Measurements from ENCODE around the gene ZNF343.
"Not testable (repeated sequence)": the region's sequence is repeated elsewhere in the genome, so short reads cannot be mapped to it uniquely, and the experiment has no call there.

ZNF343 gene

DNA sequence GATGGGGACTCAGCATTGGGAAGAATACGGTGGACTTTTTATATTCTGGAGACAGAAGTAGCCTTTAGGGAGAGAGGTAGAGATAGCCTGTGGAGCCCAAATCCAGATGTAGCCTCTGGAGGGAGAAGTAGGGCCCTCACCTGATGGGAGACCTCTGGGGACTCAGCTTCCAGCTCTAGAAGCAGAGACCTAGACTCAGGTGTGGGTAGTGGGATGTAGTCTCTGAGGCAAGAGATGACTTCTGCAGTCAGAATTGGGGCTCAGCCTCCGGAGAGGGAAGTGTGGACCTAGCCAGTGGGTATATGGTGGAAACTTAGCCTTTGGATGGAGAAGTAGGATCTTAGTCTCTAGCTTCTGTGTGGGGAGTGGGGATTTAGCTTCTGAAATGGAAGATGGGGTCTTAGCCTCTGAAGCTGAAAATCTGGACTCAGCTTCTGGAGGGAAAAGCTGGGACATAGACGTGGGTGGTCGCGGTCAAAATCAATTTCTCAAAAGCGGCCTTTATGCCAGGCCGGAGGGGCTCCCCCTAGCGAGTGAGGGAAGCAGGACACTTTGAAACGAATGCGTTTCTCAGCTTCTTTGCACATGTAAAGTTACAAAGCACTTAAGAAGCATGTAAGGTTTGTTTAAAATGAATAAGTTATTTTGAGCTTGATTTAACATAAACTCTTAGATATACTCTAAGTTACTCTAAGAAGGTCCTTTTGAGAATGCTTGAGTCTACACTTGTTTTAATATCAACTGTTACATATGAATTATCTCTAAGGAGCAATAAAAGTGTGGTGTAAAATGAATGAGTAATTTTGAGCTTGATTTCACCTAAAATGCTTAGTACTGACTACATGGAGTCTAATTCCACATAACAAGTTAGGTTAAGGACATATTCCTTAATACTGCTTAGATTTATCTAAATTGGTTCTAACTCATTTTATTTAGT lies 12.9 kb upstream of the ZNF343 start:
- peak; percentile 24 for DNase-seq

DNA sequence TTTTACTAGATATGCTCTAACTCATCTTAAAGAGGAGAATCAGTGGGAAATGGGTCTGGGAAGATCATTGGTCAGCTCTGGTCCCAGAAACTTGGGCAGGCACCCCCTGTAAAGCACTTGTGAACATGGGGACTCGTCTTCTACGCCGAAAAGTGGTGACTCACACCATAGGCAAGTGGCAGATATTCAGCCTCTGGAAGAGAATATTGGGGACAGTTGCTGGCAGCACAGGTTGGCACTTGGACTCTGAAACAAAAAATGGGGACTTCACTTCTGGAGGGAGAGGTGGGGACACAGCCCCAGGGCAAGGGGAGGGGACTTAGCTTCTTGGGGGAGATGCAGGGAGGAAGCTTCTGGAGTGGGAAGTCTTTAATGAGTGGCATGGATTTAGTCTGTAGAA lies 11.9 kb upstream of the ZNF343 start:
- DNase-seq = no peak

DNA sequence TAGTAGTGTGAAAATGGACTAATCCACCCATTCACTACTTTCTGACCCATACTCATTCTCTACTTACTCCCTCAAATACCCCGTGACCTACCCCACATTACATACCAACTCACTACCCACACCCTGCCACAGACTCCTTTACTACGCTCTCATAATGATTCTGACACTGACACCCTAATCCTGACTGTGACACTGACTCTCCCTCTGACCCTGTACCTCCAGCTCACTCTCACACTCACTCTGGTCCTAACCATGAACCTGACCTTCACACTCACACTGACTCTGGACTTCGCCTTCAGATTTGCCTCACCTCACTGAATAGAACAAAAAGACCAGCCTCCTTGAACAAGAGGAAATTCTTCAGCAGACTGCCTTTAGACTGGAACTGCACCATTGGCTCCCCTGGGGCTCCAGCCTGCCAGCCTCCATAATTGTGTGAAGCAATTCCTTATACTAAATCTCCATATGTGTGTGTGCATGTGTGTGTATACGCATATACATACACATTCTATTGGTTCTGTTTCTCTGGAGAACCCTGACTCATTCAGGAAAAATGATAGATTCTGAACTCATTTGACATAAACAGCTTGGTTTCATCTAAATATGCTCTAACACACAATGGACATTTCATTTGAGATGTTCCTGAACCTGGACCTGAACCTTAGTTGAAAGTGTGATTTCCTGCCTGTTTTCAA lies 10.5 kb upstream of the ZNF343 start:
- no peak for DNase-seq

DNA sequence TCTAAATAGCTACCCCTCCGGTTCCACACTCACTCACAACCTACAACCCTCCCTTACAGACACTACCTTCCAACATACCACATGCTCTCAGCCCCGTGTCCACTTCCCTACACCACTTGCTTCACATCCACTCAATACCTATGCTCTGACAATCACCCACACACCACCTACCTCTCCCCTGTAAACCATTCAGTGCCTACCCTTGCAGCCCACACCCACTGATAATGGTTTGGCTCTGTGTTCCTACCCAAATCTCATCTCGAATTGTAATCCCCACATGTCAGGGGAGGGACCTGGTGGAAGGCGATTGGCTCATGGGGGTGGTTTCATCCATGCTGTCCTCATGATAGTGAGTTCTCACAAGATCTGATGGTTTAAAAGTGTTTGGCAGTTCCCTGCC lies 9.8 kb upstream of the ZNF343 start:
- DNase-seq = no peak

DNA sequence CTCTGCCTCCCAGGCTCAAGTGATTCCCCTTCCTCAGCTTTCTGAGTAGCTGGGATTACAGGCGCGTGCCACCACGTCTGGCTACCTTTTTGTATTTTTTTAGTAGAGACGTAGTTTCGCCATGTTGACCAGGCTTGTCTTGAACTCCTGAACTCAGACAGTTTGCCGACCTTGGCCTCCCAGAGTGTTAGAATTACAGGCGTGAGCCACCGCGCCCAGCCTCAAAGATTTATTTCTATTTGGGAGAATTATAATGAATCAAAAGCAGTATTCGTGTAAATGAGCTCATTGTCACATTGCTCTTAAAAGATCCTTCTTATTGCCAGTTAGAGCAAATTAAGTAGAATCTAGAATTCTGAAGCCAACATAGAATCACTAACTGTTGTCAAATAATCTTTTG lies 9.4 kb upstream of the ZNF343 start:
- no peak for DNase-seq

DNA sequence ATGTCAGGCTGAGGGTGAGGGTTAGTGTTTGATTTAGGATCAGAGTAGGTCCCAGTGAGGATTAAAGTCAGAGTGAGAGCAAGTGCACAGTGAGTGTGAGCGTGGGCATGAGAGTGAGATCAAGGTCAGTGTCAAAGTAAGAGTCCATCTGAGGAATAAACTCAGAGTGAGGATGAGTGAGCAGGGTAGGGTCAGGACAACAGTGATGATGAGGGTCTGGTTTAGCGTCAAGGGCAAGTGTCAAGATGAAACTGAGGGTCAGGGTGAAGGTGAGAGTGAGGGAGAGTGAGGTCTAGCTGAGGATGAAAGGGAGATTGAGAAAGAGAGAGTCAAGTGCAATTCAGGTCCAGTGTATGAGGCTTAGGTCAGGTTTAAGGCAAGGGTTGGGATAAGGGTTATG lies 7.7 kb upstream of the ZNF343 start:
- DNase-seq = no peak

DNA sequence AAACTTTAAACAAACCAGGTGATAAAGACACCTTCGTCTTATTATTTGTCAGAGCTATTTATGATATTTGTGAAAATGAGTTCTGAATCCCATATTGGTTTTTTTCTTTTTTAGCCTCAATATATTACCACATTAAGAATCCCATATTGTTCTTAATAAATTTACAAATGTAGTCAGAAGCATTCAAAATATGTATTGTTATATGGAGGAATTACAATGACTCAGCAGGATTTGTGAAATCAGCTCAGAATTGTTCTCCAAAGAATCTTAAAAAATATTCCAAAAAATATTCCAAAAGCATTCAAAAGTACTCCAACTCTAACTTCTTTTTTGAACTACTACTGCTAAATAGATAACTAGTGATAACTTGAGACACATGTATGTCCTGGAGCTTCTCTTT lies 6.5 kb upstream of the ZNF343 start:
- DNase-seq = no peak

DNA sequence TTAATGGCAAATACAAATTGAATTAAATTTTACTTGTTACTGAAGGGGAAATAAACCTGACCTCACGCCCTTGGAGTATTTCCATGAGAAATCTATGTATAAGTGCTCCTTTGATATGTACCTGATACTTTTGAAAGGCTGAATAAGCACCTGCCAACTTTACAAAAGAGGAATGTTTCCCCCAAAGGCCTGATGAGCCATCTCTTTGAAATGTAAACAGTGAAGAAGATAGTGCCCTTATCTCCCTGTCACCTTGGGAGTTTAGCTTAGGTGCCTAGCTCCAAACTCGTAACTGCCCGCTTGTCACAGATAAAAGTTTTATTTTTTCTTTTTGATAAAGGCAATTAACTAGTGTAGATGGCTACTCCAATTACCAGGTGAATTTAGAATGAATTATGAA lies 1.1 kb upstream of the ZNF343 start:
- DNase-seq = no peak

DNA sequence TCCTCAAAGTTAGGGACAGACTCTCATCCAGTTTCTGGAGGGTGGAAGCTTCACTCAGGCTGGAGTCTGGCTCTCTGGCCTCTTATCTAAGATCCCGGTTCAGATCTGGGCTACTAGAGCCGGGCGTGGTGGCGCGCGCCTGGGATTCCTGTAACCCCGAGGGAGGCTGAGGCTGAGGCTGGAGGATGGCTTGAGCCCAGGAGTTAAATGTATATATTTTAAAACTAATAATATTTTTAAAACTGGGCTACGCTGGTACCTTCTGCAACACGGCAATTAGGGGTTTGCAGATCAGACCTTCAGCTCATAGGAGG lies 710 bp upstream of the ZNF343 start:
- DNase-seq = no peak

DNA sequence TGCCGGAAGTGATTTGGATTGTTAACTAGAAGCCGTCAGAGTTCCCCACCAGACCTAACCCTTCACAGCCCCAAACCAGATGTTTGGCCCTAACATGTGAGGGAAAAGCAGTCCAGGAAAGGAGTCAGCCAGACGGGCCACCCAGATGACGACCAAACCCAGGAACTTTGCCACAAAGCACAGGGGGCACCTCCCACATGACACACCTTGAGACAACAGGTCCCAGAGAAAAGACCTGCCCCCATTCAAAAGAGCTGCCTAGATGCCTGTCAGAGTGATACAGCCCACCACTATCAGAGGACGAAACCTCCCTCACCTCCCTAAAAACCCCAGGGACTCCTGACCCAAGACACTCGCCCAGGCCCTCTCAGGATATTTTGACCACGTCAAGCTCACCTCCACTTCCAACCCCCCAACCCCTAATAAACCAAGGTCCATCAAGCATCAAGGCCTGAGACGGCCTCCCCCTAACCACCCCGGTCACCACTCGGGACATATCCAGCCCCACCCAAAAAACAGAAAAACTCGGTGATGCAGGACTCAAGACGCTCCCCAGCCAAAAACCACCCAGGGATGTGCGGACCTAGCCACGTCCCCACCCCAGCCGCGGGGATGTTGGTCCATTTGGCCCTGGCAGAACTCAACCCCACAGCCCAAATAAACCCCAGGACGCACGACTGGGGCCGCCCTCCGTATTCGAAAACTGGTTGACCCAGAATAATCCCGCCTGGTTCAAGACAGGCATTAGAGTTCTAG lies 662 bp downstream of the ZNF343 start:
- no peak for DNase-seq

DNA sequence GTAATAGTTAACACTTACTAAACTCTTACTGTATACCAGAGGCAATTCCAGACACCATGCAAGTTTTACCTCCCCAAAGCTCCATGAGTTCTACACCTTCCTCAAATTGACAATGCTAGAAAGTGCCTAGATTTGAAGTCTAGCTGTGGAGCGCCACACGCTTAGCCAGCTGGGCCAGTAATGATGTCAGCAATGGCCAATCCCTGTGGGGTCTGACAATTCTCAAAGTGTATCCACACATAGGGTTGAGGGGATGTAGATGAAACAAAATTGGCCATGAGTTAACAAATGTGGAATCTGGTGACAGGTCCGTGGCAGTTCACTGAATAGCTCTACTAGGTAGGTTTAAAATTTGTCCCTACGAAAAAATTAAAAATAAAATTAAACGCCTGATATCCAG lies 1.3 kb downstream of the ZNF343 start:
- no peak for DNase-seq

DNA sequence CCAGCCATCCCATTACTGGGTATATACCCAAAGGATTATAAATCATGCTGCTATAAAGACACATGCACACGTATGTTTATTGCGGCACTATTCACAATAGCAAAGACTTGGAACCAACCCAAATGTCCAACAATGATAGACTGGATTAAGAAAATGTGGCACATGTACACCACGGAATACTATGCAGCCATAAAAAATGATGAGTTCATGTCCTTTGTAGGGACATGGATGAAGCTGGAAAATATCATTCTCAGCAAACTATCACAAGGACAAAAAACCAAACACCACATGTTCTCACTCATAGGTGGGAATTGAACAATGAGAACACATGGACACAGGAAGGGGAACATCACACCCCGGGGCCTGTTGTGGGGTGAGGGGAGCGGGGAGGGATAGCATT lies 2.3 kb downstream of the ZNF343 start:
- not testable (repeated sequence) for DNase-seq

DNA sequence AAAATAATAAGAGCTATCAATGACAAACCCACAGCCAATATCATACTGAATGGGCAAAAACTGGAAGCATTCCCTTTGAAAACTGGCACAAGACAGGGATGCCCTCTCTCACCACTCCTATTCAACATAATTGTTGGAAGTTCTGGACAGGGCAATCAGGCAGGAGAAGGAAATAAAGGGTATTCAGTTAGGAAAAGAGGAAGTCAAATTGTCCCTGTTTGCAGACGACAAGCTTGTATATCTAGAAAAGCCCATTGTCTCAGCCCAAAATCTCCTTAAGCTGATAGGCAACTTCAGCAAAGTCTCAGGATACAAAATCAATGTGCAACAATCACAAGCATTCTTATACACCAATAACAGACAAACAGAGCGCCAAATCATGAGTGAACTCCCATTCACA lies 3.9 kb downstream of the ZNF343 start:
- not testable (repeated sequence) for DNase-seq

DNA sequence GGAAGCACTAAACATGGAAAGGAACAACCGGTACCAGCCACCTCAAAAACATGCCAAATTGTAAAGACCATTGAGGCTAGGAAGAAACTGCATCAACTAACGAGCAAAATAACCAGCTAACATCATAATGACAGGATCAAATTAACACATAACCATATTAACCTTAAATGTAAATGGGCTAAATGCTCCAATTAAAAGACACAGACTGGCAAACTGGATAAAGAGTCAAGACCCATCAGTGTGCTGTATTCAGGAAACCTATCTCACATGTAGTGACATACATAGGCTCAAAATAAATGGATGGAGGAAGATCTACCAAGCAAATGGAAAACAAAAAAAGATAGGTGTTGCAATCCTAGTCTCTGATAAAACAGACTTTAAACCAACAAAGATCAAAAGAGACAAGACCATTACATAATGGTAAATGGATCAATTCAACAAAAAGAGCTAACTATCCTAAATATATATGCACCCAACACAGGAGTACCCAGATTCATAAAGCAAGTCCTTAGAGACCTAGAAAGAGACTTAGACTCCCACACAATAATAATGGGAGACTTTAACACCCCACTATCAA lies 5.8 kb downstream of the ZNF343 start:
- DNase-seq = not testable (repeated sequence)

DNA sequence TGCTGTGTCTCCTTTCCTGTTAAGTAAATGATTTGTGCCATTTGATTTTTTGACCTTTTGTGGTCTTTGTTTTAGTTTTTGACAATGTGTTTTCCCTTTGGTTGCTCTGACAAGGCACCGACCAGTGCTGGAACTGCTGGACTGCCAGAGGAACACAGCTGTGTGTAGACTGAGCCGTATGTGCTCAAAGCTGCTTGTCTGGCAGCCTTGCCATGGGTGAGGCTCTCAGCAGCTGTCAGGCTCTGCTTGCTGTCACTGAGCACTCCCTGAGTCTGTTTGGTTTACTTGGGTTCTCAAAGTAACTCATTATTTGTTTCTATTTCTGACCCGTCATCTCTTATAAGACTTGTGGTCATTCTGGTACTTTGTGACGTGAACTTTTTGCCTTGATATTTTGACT lies 23.1 kb downstream of the ZNF343 start:
- DNase-seq = no peak

DNA sequence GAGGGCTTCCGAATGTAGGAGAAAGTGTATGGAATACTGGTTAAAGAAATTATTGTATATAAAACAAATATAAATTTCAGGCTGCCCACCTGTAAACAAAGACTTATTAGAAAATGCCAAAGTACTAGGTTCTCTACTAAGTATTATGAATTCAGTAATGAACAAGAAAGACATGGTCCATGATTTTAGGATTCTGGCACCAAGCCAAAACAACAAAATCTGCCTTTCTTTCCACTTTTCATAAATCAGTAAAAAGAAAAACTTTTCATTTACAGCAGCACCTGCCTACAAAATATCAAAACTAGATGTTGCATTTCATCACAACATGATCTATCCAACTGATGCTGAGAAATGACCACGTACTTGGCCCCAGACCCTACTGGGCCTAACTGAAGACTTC lies 23.6 kb downstream of the ZNF343 start:
- DNase-seq = no peak

DNA sequence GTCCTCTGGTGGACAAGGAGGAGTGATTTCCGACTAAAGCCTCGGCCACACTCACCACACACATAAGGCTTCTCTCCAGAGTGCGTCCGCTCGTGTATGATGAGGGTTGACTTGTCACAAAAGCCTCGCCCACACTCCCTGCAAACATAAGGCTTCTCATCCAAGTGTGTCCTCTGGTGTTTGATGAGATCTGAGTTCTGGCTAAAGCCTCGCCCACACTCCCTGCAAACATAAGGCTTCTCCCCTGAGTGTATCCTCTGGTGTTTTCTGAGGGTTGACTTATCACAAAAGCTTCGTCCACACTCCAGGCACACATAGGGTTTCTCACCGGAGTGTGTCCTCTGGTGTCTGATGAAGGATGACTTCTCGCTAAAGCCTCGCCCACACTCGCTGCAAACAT lies 25.2 kb downstream of the ZNF343 start:
- no peak for DNase-seq

DNA sequence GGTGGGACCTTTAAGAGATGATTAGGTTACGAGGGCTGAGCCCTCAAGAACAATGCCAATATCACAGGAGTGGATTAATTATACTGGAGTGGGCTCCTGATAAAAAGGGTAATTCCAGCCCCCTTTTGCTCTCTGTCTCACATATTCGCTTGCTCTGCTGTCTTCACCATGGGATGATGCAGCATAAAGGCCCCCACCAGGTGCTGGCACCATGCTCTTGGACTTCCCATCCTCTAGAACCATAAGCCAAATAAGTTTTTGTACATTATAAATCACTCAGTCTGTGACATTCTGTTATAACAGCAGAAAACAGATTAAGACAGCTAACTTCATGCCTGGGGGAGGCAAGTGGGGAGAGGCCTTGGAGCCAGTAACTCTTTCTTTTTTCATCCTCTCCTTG lies 28.3 kb downstream of the ZNF343 start:
- no peak for DNase-seq

DNA sequence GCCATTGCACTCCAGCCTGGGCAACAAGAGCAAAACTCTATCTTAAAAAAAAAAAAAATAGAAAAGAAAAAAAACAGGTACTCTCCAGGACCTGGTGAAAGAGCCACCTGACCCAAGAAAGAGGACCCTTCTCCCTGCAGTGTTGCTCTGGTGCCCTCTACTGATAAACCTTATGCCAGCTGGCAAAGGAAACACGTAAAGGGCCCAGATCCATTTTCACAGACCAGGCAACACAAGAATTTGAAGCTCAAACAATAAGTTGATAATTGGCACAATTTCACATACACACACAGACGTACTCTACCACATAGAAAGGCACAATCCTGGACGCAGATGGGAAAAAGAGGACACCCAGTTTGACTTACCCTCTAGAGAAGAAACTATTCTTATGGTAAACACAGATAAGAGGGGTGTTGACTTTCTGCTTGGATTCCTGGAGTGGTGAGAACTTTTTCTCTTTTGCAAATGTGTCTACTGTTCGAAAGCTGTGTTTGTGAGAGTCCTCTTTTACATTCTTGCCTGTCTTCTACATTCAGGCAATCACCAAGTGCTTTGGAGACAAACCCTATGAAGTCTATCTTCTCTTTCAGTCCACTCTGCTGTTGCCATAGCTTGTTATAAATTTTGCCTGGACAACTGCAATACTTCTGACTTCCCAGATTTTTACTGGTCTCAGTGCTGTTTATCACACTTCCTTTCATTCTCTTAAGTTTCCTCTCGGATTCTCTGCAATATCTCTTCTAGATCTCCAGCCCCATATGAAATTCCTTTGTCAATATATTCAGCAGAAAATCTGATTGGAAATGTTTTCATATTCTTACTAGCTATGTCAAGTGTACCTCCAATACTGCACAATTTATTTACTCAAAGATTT lies 31.7 kb downstream of the ZNF343 start:
- DNase-seq = no peak

DNA sequence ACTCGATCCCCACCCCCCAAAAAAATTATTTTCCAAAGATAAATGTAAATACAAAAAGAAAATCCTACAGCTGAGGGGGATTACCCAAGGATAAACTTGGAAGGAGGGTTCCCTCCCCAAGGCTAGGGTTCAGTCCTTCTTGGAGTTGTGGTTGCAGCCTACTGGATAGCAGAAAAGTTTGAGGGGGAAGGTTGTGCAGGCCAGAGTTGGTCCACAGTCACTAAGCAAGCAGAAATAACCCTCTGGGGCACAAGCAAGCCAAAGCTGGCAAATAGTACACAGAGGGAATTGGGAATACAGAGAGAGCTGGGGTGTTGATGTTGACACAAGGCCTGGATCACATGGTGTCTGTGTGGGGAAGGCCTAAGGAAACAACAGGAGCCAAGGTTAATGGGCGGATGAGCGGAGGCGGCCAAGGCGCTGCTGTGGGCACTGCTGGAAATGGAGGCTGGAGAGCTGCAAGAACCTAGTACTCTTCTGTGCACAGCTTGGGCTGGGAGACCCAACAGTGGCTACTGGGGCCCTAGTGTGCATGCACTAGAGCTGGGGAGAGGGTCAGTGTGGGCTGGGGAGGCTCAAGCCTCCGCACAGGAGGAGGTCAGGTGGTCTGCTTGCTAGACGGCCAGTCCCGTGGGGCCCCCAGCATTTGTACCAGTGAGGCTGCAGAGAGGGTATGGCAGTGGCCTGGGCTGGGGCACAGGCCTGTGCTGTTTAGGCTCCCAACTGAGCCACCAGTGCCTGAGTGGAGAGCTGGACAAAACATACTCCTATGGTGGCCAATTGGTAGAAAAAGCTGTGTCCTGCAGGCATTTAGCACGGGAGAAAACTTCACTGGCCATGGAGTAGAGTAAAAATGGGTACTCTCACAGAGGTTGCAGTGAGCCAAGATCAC lies 32.6 kb downstream of the ZNF343 start:
- DNase-seq = no peak

DNA sequence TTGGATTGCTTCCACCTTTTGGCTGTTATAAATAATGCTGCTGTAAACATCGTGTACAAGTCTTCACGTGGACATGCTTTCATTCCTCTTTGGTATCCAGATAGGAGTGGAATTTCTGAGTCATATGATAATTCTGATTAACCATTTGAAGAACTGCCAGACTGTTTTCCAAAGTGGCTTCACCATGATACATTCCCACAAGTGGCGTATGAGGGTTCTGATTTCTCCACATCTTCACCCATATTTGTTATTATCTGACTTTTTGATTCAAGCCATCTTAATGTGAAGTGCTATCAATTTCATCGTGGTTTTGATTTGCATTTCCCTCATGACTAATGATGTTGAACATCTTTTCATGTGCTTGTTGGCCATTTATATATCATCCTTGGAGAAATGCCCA lies 35.2 kb downstream of the ZNF343 start:
- DNase-seq = no peak
